ENCODE results near the gene SP5.
"Not testable (repeated sequence)": the region's sequence is repeated elsewhere in the genome, so short reads cannot be mapped to it uniquely, and the experiment has no call there.

Gene SP5

DNA sequence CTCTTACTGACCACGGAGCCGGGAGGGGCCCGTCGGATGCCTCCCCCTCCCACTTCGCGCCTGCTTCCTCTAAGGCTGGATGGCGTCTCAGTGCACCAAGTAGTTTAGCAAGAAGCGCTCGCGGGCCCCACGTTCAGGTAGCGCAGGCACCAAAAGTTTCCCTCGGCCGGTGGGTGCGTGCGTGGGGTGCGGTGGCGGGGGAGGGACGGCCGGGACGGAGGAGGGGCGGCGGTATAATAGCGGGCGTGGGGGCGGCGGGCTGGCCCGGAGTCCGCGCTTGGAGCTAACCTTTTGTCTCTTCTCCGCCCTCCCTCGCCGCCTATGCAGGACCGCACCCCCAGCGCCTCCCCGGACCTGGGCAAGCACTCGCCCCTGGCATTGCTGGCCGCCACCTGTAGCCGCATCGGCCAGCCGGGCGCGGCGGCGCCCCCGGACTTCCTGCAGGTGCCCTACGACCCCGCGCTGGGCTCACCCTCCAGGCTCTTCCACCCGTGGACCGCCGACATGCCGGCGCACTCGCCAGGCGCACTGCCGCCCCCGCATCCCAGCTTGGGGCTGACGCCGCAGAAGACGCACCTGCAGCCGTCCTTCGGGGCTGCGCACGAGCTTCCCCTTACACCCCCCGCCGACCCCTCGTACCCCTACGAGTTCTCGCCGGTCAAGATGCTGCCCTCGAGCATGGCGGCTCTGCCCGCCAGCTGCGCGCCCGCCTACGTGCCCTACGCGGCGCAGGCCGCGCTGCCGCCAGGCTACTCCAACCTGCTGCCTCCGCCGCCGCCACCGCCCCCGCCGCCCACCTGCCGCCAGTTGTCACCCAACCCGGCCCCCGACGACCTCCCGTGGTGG, 1.0 kb downstream of the SP5 start:
- TF ChIP-seq ZNF274 (IDR thresholded peaks at IDR 0.05; ENCODE audit: low read depth, low read length) = no peak
- H3K4me3 ChIP-seq (ENCODE audit: low read length) = no peak overlapping the region; the same call in 1 of the 2 replicates

DNA sequence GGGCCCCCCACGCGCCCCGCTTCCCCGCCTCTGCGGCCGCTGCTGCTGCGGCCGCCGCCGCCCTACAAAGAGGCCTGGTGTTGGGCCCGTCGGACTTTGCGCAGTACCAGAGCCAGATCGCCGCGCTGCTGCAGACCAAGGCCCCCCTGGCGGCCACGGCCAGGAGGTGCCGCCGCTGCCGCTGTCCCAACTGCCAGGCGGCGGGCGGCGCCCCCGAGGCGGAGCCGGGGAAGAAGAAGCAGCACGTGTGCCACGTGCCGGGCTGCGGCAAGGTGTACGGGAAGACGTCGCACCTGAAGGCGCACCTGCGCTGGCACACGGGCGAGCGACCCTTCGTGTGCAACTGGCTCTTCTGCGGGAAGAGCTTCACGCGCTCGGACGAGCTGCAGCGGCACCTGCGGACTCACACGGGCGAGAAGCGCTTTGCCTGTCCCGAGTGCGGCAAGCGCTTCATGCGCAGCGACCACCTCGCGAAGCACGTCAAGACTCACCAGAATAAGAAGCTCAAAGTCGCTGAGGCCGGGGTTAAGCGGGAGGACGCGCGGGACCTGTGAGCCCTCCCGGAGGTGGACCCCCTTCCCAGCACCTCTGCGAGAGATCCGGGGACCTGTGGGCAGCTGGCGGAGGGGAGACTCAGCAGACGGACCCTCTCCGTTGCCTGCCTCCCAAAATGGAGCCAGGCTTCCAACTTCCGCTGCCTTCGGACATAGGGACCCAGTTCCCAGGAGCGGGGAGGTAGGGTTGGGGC, 1.9 kb downstream of the SP5 start:
- no peak for TF ChIP-seq ZNF274 (IDR thresholded peaks at IDR 0.05; ENCODE audit: low read depth, low read length)
- H3K4me3 ChIP-seq (ENCODE audit: low read length) = no peak overlapping the region

DNA sequence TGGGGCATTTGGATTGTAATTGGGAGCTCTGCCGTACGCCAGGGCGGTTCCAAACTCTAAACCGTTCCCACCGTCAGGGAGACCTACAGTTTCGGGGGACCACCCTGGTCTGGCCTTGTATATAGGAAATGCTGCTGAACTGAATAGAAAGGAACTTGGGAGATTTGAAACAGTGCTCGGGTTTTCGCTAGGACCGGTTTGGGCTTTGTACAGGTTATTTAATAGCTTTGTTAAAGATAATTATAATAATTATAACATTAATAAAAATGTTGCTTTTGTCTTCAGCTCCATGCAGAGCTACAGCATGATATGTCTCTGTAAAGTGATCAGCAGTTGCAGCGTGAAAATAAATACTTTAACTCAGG, 2.4 kb downstream of the SP5 start:
- no peak overlapping the region for H3K4me3 ChIP-seq (ENCODE audit: low read length)
- no peak for TF ChIP-seq ZNF274 (IDR thresholded peaks at IDR 0.05; ENCODE audit: low read depth, low read length)

DNA sequence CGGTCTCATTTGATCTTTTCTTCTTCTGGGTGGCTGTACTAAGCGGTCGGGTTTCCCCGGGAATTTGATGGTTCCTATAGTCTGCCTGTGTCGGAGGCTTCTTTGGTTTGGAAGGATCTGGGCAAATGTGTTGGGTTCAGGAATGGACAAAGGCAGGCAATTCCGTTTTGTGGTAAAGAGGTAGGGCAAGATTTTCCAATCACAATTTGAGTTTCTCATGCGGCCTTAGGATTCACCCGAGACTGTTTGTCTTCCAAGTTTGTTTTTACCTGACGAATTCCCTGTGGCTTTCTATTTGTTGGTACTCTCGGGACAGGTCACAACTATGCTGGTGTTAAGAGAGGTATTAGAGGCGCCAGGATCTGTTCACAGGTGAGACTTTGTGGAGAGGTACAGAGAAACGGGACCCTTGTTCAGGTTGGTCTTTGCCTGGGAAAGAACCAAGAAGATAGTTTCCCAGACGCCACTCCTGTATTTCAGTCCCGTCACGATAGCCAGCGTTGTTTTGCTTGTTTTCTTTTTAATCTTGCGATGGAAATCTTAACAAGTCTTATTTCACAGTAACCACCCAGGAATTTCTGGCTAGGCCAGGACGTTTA, 3.0 kb downstream of the SP5 start:
- no peak overlapping the region for H3K4me3 ChIP-seq (ENCODE audit: low read length)
- no peak for TF ChIP-seq ZNF274 (IDR thresholded peaks at IDR 0.05; ENCODE audit: low read depth, low read length)

DNA sequence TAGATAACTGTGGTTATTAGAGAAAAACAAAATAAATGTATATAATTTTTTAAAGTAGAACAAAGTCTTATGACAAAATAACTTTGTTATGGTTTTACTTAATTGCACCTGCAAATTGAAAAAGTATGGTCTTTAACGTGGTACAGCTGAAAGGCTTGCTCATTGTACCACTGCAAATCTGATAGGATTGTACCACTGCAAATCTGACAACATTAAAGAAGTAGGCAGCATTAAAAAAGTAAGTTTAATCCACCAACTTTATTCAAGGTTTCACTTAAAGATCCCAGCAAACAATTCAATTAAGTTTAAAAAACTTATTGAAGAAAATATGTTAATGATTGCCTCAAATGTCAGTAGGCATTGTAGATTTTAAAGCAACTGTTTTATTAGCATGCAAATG, 4.7 kb downstream of the SP5 start:
- no peak overlapping the region for H3K4me3 ChIP-seq (ENCODE audit: low read length)
- no peak for TF ChIP-seq ZNF274 (IDR thresholded peaks at IDR 0.05; ENCODE audit: low read depth, low read length)

DNA sequence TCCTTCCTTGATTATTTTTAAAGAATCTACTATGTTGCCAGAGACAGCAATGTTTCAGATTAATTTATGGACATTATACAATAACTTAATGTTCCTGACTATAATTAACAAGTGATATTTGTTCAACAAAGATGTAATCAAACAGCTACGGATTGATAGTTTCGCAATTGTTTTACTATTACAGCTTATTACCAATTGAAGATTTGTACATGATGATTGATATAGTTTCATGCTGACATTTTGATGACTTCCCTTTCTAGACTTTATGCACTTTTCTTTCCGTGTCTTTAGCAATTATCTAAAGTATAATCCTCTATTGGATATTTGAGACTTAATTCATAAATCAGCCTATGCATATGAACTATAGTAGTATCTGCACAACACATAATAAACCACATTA, 6.5 kb downstream of the SP5 start:
- H3K4me3 ChIP-seq (ENCODE audit: low read length) = no peak overlapping the region
- no peak for TF ChIP-seq ZNF274 (IDR thresholded peaks at IDR 0.05; ENCODE audit: low read depth, low read length)

DNA sequence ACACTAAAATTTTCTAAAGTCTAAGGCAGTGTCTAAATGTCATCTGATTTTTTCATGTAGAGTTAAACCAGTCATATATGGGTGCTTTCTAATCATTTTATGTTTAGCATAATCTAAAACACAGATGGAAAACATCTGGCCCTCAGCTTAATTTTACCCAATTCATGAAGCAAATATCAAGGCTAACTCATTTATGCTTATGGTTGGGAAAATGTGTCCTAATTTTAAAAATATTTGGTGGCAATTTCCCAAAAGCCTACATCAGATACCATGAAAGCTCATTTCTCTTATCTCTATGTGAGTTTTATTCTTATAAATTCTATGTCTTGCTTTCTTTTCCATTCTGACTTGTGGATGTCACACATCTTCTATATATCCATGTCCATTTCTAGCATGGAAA, 7.2 kb downstream of the SP5 start:
- TF ChIP-seq ZNF274 (IDR thresholded peaks at IDR 0.05; ENCODE audit: low read depth, low read length) = no peak

DNA sequence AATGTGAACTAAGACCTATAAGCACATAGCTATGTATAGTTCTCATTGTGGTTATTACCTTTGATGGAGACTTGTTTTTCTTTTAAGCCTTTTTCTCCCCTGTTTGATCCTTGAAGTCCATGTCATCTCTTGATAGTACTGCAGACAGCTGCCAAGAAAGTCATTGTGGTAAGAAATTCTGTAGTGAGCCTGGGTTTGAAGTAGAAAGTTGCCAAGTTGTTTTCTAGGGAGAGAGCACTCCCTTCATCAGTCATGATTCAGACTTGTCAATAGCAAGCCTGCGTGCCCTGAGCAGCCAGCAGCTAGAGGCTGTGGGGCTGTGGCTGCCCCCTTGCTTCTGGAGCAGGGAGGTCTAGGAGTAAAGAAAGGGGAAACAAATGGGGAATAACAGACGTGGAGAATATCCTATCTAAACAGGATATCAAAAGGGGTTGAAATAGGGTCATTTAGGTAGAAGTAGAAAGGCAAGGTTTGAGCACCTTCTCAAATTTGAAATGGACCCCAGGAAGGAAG, 8.4 kb downstream of the SP5 start:
- no peak for TF ChIP-seq ZNF274 (IDR thresholded peaks at IDR 0.05; ENCODE audit: low read depth, low read length)
- no peak overlapping the region for H3K4me3 ChIP-seq (ENCODE audit: low read length)

More for the DNA sequence above, 7.2 kb downstream of the SP5 start:
- H3K4me3 ChIP-seq (ENCODE audit: low read length) = no peak overlapping the region

DNA sequence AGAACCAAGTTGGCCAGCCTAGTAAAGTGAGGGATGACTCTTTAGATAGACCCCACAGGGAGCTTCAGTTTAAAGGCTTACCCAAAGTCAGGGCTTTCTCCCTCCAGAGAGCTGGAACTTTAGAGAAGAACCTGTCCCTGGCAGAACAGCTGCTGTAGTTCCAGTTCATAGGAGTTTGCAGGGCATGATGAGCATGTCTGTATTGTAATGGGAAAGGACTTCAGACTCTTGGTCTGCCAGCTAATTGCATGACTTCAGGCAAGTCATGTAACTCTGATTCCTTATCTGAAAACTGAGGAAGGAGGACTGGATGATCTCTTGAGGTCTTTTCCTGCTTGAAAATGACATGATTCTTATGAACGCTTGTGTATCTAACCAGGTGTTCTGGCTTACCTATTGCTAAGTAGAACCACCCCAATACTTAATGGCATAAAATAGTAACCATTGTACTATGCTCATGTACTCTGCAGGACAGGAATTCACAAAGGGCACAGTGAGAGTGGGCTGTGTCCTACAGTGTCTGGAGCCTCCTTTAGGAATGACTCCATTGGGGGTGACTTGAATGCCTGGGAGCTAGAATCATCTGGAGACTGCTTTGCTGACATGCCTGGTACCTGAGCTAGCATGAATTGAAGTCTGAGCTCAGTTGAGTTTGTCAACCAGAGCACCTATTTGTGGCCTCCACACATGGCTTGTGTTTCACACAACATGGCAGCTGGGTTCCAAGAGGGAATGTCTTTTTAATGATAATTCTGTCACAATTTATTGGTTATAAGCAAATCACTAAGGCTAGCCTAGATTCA, 18.9 kb downstream of the SP5 start:
- no peak overlapping the region for H3K4me3 ChIP-seq (ENCODE audit: low read length)
- TF ChIP-seq ZNF274 (IDR thresholded peaks at IDR 0.05; ENCODE audit: low read depth, low read length) = no peak

DNA sequence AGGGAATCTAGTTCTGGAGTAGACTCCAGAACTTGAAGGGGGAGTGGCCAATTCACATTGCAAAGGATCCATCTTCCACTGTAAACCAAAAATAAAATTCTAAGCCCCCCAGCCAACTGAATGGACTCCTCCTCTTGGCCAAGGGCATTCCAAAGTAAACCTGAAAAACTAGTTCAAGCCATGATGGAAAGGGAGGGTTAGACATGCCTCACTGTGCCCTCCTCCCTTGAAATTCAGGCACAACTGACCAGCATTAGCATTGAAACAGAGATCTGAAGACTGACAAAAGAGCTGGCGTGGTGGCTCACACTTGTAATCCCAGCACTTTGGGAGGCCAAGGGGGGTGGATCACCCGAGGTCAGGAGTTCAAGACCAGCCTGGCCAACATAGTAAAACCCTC, 19.5 kb downstream of the SP5 start:
- H3K4me3 ChIP-seq (ENCODE audit: low read length) = not testable (repeated sequence)

DNA sequence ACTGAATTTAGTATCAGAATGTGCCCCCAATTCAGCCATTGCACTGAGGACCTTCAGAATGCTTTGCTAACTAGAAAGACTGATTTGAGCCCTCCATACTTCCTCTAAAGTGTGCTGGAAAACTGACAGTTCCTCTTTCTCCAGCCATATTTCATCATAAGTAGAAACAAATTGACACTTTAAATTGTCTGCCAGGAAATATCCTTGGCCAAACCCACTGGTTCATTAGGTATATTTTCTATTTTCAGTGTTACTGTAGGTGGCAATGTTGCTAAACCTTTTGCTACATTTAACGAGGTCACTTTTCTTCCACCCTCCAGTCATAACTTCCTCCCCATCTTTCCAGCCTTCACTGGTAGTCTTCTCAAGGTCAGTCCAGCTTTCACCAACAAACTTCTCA, 21.5 kb downstream of the SP5 start:
- no peak for TF ChIP-seq ZNF274 (IDR thresholded peaks at IDR 0.05; ENCODE audit: low read depth, low read length)
- no peak overlapping the region for H3K4me3 ChIP-seq (ENCODE audit: low read length)

DNA sequence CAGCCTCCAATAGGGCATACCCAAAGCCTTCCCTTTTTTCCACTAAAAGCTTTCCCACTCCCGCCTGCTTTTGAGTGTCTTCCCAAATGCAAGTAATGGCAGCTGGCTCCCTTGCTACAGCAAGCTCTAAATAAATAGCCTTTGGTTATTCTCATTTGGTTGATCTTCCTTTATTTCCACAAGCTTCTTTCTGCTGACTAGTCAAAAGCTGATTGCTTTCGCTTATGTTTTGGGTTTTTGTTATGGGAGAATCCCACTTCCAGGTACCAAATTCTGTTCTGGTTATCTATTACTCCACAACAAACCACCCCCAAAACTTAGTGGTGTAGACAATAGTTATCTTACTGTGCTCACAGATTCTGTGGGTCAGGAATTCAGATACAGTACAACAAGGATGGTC, 22.3 kb downstream of the SP5 start:
- no peak for TF ChIP-seq ZNF274 (IDR thresholded peaks at IDR 0.05; ENCODE audit: low read depth, low read length)
- H3K4me3 ChIP-seq (ENCODE audit: low read length) = no peak overlapping the region

DNA sequence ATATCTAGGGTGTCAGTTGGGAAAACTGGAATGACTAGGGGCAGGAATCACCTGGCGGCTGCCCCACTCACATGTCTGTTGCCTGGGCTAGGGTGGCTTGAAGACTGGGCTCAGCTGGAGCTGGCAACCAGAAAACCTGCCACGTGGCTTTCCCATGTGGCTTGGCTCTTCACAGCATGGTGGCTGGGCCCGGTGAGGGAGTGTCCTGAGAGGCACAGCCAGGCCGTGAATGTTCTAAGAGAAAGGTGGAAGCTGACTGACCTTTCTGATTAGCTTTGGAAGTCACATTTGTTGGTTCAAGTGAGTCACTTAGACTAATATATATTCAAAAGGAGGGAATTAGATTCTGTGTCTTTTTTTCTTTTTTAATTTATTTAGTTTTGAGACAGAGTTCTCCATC, 22.7 kb downstream of the SP5 start:
- TF ChIP-seq ZNF274 (IDR thresholded peaks at IDR 0.05; ENCODE audit: low read depth, low read length) = no peak
- no peak overlapping the region for H3K4me3 ChIP-seq (ENCODE audit: low read length)

DNA sequence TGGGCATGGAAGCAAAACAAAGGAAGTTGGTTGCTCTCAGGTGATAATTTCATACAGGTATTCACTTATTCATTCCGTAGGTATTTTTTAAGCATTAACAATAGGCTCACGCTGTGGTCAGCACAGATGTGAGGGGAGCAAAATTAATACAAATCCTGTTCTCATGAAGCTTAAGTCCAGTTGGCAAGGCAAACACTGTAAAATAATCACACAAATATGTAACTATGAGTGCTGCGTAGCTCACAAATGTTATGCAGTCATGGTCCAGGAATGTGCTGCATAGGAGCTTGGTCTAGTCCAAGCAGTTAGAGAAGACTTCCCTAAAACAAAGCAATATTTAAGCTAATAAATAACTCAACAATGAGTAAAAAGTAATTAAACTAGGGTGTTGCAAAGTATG, 23.9 kb downstream of the SP5 start:
- no peak for TF ChIP-seq ZNF274 (IDR thresholded peaks at IDR 0.05; ENCODE audit: low read depth, low read length)

More for the DNA sequence above, 23.9 kb downstream of the SP5 start:
- H3K4me3 ChIP-seq (ENCODE audit: low read length) = no peak overlapping the region
